ENCODE results near the gene WWOX. TPM values are rescaled to one million over a fixed set of nuclear protein-coding genes. Genes with fewer than 3 reads are reported as not detected.

WWOX gene
- total and polyA plus RNA-seq, 2 of the 8 experiments (the other 6 are each of a cell fraction or from before 2014, with no cell fraction given) = 5.4 to 16.7 TPM

DNA sequence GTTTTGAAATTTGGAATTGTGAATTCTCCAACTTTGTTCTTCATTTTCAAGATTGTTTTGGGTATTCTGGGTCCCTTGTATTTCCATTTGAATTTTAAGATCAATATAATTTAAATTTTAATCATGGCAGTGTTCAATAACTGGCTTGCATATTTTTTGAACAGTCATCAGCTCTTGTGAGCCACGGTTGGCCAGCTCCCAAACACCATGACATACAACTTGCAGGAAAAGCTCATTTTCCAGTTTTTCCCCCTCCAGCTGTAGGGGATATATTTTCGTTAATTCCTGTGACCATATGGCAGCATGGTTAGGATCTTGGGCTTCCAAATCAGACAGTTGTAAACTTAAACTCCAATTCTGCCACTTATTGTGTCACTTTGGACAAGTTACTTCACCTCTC is 690.1 kb downstream of the WWOX start (continued):
- TF ChIP-seq KDM1A (IDR thresholded peaks at IDR 0.05; ENCODE audit: borderline replicate concordance, low read length) = no peak

Data from H1 (cell line).